Posterior vena cava (tissue), 2 donors: ENCODE measurements around the gene MST1R. TPM values are rescaled to one million over a fixed set of nuclear protein-coding genes. Genes with fewer than 3 reads are reported as not detected.
"Not testable (repeated sequence)": the region's sequence is repeated elsewhere in the genome, so short reads cannot be mapped to it uniquely, and the experiment has no call there.

Experiments used
- DNase-seq: peaks from one replicate; pipeline ENCODE4 v3.0.0-alpha.2; 2020; ENCODE audit warnings: low spot score
- intact Hi-C, 2 donors: fragments of 100-400 bp; cut with DNase I; formaldehyde crosslinking; loops; one replicate each; pipeline versions ENCODE4 v1.14.1 to v1.14.2; 2022 to 2023
- long read RNA-seq, 2 donors: library from polyadenylated mRNA; unstranded; transcript quantifications; one replicate each; pipeline ENCODE4 v2.0.0, GENCODE V29; 2020 to 2021
- total RNA-seq, 2 donors: library from RNA; stranded (reverse); fragmentation: NEBNext Ultra II Directional; extraction: Animal tissue kit (Norgen Biotek cat#: 25700); gene quantifications; one replicate each; pipeline ENCODE4 v1.2.1, GENCODE V29; 2021
- donor health status: DM: yes; HTN: yes; CAD: no.
- donor health status: DM: yes; HTN: yes; CAD: no.

Gene MST1R
- total RNA-seq, result 1 to 10 TPM; 1.2 to 1.4 TPM
- long read RNA-seq, donor 1, partial matches to known transcripts, result 0 of 1 reads
- long read RNA-seq, donor 1, other reads (novel, unspliced or antisense), result 1 of 1 reads
- long read RNA-seq, donor 2, result 0 reads

DNA sequence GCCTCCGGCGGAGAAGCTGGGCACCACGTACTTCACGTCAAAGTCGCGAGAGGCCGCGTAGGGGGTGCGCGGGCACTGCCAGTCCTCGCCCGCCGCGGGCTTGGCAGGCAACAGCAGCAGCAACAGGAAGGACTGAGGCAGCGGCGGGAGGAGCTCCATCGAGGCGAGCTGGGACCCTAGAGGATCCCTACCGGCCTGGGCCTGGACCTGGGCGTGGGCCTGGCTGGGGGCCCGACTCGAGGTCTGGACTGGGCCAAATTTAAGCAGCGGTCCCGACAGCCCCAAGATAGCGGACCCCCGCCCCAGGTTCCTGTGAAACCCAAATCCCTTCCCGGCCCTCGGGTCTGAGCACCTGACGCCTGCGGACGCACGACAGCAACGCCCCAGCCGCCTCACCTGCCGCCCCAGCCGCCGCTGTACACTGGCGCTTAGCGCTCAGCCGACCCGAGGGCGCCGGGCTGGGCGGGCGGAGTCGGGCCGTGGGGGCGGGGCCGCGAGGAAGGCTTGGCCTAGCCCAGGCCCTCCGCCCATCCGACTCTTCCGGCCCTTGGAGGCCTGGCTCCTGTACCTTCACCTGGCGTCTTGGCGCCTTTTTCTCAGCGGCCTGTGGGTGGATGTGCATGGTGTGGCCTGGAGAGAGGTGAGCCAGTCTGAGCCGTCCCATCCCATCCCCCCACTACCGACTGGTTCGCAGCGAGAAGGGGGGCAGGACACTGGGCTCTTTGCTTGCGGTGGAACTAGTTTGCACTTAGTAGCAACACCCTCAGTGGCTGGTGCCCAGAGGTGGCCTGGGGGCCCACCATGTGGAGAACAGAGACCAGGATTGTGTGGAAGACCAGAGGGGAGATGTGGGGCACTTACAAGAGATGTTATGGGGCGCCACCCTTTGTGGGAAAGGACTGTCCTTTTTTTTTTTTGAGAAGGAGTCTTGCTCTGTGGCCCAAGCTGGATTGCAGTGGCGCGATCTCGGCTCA, at the start of gene MST1R:
MST1R (minus strand) TSS at position 423 of the 974 bp plus-strand sequence; CDS start at position 159, 264 bp downstream.
- DNase-seq, result peak; percentile 90
- intact Hi-C loops, result loop anchor here in 1 of 2 donors (10.0 kb wide), 1 partner anchor 199 kb away; no protein-coding TSS in a partner anchor

DNA sequence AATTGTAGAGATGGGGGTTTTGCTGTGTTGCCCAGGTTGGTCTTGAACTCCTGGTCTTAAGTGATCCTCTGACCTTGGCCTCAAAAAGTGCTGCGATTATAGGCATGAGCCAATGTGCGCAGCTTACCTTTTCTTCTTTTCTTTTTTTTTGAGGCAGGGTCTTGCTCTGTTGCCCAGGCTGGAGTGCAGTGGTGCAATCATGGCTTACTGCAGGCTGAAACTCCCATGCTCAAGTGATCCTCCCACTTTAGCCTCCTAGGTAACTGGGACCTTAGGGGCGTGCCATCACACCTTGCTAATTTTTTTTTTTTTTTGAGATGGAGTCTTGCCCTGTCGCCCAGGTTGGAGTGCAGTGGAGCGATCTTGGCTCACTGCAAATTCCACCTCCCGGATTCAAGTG, 49.3 kb upstream of the MST1R start:
- no peak for DNase-seq
- intact Hi-C loops, result no loop called here

DNA sequence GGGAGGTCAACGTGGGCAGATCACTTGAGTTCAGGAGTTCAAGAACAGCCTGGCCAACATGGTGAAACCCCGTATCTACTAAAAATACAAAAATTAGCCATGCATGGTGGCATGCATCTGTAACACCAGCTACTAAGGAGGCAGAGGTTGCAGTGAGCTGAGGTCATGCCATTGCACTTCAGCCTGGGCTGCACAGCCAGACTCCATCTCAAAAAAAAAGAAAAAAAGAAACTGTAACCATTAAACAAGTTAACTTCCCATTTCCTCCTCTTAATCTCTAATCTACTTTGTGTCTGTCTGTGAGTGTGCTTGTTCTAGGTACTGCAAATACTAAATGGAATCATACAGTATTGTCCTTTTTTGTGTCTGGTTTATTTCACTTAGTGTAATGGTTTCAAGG, 39.0 kb upstream of the MST1R start:
- intact Hi-C loops, result no loop called here
- no peak for DNase-seq

DNA sequence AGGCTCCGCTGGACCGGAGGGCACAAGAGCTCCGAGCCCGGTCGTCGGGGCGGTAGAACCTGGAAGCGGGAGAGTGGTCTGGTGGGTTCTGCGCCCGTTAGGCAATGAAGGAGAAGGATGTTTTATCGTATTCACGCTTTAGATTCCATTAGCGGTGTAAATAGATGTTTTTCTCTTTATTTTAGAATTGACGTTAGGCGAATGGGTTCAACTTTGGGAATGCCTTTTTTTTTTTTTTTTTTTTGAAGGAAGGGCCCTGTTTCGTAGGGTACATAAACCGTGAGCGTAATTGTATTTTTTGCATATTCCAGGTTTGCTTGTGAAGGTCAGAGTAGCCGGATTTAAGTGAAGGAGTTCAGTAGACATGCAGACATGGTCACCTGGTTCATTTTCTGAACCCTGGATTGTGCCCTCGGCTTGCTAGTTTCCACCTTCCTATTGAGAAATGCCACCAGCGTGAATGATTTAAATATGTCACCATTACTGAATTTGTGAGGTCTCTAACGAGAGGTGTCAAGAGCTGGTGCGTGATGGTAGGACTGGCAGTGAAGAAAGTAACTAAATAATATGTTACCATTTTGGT, 37.1 kb upstream of the MST1R start:
- intact Hi-C loops, result no loop called here
- no peak for DNase-seq

DNA sequence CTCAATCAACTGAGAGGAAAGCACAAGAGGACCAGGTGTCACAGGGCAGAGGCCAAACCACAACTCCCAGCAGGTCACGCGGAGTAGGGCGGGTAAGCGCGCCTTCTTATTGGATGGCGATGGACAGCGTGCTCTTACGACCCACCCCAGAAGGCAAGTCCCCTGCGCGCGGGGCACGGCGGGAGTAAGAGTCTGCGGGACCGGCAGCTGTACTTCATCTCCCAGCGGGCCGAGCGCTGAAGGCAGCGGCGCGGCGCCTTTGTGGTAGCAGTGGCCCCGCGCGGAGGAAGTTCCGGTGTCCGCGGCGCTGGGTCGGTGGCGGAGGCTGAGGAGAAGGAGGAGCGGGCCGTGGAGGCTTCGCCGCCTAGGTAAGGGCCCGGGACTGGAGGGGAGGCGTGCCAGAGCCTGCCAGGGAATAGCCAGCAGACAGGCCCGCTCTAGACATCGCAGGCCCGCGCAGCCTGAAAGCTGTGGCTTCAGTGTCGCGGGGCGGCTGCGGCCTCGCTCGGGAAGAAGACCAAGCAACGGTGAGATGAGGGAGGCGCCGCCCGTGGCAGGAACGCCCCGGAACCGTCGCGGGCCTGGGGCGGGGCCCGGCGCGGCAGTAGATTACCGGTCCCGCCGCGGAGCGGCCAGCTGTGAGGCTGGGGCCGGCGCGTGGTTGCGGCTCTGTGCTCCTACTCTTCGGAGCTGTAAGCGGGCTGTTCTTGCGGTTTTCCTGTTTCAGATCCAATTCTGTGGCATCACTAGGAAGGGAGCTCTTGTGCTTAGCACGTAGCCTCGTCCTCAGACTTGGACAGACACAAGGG, 36.4 kb upstream of the MST1R start, which contains the start of gene RBM6:
RBM6 (plus strand) TSS at position 293 of the 809 bp plus-strand sequence. CDS start 22,492 bp downstream, outside the sequence.
- intact Hi-C loops, result loop anchor here in 1 of 2 donors (10.0 kb wide), 1 partner anchor 1345 kb away; no protein-coding TSS in a partner anchor
- DNase-seq, result peak; percentile 99

DNA sequence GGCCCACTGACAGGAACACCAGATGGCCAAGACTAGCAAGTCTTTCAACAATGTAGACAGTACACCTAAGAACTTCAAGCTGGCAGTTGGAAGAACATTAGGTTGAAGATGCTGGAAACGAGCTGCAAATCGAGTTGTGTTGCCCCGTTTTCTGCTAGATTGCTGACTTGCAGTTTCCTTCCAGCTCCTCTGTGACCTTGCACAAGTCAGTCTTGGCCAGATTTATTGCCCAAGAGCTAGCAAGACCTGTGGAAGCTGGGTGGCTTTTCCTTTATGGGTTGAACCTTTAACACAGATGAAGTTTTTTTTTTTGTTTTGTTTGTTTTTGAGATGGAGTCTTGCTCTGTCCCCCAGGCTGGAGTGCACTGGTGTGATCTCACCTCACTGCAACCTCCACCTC, 33.4 kb upstream of the MST1R start:
- intact Hi-C loops, result loop anchor here in 1 of 2 donors (10.0 kb wide), 1 partner anchor 1348 kb away; no protein-coding TSS in a partner anchor
- no peak for DNase-seq

DNA sequence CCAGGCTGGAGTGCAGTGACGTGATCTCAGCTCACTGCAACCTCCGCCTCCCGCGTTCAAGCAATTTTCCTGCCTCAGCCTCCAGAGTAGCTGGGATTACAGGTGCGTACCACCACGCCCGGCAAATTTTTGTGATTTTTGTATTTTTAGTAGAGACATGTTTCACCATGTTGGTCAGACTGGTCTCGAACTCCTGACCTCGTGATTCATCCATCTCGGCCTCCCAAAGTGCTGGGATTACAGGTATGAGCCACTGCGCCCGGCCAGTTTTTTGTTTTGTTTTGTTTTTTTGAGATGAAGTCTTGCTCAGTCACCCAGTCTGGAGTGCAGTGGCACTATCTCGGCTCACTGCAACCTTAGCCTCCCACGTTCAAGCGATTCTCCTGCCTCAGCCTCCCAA, 28.6 kb upstream of the MST1R start:
- DNase-seq, result not testable (repeated sequence)
- intact Hi-C loops, result loop anchor here in 1 of 2 donors (10.0 kb wide), 1 partner anchor 1353 kb away; no protein-coding TSS in a partner anchor

DNA sequence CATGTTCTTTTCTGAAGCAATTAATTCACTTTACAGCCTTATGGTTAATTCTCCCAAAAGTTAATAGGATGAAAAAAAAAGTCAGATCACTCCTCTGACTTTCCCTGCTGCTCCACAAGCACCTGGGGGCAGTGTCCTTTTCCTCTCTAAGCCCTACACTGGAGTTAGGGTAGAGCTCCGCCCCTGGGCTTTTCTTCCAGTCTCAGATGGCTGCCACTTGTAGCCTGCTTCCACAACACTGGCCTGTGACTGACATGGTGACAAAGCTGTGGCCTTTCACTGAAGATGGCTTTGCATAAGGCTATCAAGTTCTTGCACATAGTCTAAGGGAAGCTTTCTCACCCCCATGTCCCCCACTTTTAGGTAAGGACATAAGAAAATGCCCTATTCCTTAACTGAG, 27.2 kb upstream of the MST1R start:
- no peak for DNase-seq
- intact Hi-C loops, result loop anchor here in 1 of 2 donors (10.0 kb wide), 1 partner anchor 1354 kb away; no protein-coding TSS in a partner anchor

DNA sequence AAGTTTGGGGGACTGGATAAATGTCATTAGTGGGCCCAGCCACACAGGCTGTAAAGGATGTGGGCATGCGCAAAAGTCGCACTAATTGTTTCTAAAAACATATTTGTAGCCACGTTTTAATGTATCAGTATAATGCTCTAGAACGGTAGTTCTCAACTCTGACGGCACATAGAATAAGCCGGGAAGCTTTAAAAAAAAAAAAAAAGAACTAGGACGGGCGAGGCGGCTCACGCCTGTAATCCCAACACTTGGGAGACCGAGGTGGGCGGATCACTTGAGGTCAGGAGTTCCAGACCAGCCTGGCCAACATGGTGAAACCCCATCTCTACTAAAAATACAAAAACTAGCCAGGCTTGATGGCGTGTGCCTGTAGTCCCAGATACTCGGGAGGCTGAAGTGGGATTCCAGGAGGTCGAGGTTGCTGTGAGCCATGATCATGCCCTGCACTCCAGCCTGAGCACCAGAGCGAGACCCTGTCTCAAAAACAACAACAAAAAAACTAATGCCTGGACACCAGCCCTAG, 26.6 kb upstream of the MST1R start:
- intact Hi-C loops, result loop anchor here in 1 of 2 donors (10.0 kb wide), 1 partner anchor 1355 kb away; no protein-coding TSS in a partner anchor
- DNase-seq, result no peak

DNA sequence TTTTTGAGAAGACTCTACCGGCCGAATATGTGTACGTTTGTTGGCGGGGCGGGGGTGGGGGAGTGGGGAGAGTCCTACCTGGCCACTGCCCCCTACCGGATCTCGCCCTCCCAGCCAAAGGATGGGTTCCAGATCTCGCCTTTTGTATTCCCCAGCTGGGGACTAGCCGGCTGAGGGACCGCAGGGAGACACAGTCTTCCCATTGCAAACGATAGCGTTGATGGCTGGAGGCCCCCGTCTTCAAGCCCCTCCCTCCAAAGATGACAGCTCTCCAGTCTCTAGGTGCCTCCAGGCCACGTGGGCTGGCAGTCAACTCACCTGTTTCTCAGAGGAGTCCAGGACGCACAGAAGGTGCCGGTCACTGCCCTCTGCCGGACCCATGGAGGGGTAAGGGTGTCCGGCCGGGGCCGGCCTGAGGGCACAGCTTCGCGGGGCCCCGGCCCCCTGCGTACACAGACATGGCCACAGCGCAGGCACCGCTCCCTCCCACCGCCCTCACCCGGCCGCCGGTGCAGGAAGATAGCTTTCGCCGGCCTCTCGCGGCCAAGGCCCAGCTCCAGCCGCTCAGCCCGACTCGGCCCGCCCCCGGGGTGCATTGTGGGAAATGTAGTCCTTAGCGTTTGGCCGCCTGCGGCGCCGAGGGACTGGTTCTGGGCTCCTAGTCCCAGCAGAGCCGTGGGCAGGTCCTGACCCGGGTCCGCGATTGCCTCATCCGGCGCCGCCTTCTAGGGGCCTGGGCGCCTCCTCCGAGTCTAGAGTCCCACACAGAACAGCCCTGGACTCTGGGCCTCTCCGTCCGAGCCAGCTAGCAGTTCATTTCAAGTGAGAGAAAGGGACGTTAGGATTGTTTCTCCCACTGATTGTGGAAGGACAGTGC, 25.9 kb upstream of the MST1R start, which contains the start of gene MON1A:
MON1A (minus strand) TSS at position 521 of the 877 bp plus-strand sequence. CDS start 16,465 bp downstream, outside the sequence.
- peak; percentile 99 for DNase-seq
- intact Hi-C loops, result loop anchor here in 1 of 2 donors (10.0 kb wide), 1 partner anchor 1355 kb away; no protein-coding TSS in a partner anchor

DNA sequence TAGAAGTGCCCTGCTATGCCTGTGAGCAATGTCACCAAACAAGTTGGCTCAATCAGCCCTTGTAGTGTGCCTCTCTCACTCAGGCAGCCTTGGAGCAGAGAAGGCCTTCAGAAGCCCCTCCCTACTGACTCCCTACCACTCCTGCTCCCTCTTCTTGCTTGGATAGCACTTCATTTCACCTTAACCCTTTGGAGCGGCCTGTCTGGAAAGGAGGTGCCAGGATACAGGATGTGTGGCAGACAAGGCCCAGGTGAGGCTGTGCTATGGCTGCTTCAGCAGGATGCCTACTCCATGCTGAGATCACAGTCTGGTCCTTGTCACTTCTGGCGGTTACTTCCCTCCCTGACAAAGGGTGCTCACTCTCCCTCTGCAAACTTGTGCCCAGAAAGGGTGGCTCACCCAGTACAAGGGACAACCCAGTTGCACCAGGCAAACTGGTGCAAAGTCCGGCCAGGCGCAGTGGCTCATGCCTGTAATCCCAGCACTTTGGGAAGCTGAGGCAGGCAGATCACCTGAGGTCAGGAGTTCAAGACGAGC, 24.9 kb upstream of the MST1R start:
- intact Hi-C loops, result no loop called here
- DNase-seq, result no peak

DNA sequence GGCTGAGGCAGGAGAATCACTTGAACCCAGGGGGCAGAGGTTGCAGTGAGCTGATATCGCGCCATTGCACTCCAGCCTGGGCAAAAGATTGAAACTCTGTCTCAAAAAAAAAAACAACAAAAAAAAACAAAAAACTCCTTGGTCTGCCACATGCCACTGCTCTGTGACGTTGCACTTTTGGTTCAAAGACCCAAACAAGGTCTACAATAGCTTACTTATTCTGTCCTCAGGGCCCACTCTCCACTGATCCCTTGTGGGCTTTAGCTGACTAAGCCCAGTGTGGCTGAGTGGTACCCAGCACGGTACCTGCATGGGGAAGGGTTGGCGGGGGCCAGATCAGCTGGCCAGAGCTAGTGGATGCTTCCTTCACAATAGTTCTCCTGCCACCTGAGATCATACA, 24.1 kb upstream of the MST1R start:
- no peak for DNase-seq
- intact Hi-C loops, result no loop called here

DNA sequence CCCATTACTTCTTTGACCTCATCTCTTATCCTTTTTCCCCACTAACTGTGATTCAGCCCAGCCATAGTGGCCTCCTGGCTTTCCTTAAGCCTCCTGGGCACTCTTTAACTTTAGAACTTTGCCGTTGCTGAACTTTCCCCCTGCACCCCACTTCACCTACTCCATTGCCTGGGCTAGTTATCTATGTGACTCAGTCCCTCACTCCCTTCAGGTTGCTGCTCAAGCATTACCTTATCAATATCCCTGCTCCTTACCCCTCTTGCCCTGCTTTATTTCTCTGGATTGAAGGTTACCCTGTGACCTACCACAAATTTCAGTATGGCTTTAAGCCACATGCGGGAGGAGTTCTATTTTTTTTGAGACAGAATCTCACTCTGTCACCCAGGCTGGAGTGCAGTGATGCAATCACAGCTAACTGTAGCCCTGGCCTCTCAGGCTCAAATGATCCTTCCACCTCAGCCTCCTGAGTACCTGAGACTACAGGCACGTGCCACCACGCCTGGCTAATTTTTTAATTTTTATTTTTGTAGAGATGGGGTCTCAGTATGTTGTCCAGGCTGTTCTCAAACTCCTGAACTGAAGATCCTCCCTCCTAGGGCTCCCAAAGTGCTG, 22.6 kb upstream of the MST1R start:
- intact Hi-C loops, result no loop called here
- DNase-seq, result no peak

DNA sequence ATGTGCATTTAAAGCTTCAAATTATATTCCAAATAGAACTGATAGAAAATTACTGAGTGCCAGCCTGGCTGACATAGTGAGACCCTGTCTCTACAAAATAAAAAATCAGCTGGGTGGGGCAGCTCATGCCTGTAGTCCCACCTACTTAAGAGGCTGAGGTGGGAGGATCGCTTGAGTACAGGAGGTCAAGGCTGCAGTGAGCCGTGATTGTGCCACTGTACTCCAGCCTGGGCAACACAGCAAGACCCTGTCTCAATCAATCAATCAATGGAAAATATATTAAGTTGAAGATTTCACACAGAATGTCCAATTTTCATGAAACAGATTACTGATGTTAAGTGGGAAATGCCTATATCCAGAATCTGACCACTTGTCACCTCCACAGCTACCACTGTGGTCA, 21.8 kb upstream of the MST1R start:
- DNase-seq, result no peak
- intact Hi-C loops, result no loop called here

DNA sequence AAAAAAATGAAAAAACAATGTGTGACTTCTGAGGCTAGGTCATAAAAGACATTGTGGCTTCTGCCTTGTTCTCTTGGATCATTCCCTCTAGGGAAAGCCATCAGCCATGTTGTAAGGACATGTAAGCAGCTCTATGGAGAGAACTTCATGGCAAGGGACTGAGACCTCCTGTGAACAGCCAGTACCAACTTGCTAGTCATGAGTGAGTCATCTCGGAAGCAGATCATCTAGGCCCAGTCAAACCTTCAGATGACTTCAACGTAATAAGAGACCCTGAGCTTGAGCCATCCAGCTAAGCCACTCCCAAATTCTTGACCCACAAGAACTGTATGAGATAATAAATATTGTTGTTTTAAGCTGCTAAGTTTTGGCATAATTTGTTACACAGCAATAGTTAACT, 21.0 kb upstream of the MST1R start:
- no peak for DNase-seq
- intact Hi-C loops, result no loop called here

DNA sequence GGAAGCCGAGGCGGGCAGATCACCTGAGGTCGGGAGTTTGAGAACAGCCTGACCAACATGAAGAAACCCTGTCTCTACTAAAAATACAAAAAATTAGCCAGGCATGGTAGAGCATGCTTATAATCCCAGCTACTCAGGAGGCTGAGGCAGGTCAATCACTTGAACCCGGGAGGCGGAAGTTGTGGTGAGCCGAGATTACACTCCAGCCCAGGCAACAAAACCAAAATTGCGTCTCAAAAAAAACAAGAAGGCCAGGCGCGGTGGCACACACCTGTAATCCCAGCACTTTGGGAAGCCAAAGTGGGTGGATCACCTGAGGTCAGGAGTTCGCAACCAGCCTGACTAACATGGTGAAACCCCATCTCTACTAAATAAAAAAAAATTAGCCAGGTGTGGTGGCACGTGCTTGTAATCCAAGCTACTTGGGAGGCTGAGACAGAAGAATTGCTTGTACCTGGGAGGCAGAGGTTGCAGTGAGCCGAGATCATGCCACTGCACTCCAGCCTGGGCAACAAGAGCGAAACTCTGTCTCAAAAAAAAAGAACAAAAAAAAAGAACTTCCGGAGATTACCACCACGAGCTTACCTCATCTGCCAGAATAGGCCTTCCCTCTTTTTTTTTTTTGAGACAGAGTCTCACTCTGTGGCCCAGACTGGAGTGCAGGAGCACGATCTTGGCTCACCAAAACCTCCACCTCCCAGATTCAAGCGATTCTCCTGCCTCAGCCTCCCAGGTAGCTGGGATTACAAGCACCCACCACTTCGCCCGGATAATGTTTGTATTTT, 14.3 kb upstream of the MST1R start:
- intact Hi-C loops, DNase-seq: not testable (repeated sequence)
